Lower leg skin (tissue), 4 donors: ENCODE data around the gene CYREN. TPM values are rescaled to one million over a fixed set of nuclear protein-coding genes. Genes with fewer than 3 reads are reported as not detected.

Source experiments
- DNase-seq, 2 donors: peaks; one replicate each; pipeline ENCODE4 v3.0.0-alpha.2; 2019; ENCODE audit warnings: low spot score in 2 of 2
- H3K4me3 ChIP-seq: fragments of 200-600 bp; sonication (generic); 2 replicates; pipeline ENCODE4 v1.5.1; 2017; ENCODE audit warnings: mild to moderate bottlenecking, low read depth; ENCODE audit not compliant: poor library complexity, severe bottlenecking
- POLR2A ChIP-seq, 2 donors: fragments of 450-650 bp; IDR thresholded peaks; one replicate each; pipeline ENCODE4 v1.6.1; 2016 to 2017; ENCODE audit warnings: antibody characterized with exemption in 2 of 2, mild to moderate bottlenecking in 1 of 2, moderate library complexity in 1 of 2
- WGBS, 2 donors: methylation state at CpG; one replicate each; pipeline ENCODE4 v1.1.5; 2018; 5-methylcytosine and 5-hydroxymethylcytosine counted together
- intact Hi-C: fragments of 100-400 bp; cut with DNase I; formaldehyde crosslinking; loops from one replicate; pipeline ENCODE4 v1.15.0; 2023; ENCODE audit warnings: low total_unique reads
- total RNA-seq, 4 donors: library from RNA; depleted of rRNA; stranded (reverse); fragments of >200 nt; gene quantifications; one replicate each; pipeline ENCODE4 v1.1.0, GENCODE V29; 2016
- TF ChIP-seq, protein P1 (sequence below), 3 donors: fragments of 450-650 bp; IDR thresholded peaks; one replicate each; pipeline ENCODE4 v1.5.1; 2016; ENCODE audit warnings: antibody characterized with exemption in 3 of 3, mild to moderate bottlenecking in 3 of 3, moderate library complexity in 2 of 3

Gene CYREN
- total RNA-seq, 4 donors from 2014 or later = 26.1 to 42.2 (median 30.5) TPM

- intact Hi-C loops = no loop called here
- no peak for TF ChIP-seq POLR2A (IDR thresholded peaks at IDR 0.05)
- TF ChIP-seq, protein P1, sequence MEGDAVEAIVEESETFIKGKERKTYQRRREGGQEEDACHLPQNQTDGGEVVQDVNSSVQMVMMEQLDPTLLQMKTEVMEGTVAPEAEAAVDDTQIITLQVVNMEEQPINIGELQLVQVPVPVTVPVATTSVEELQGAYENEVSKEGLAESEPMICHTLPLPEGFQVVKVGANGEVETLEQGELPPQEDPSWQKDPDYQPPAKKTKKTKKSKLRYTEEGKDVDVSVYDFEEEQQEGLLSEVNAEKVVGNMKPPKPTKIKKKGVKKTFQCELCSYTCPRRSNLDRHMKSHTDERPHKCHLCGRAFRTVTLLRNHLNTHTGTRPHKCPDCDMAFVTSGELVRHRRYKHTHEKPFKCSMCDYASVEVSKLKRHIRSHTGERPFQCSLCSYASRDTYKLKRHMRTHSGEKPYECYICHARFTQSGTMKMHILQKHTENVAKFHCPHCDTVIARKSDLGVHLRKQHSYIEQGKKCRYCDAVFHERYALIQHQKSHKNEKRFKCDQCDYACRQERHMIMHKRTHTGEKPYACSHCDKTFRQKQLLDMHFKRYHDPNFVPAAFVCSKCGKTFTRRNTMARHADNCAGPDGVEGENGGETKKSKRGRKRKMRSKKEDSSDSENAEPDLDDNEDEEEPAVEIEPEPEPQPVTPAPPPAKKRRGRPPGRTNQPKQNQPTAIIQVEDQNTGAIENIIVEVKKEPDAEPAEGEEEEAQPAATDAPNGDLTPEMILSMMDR (IDR thresholded peaks at IDR 0.05) = no peak
- peak overlapping the region; percentile 90 for H3K4me3 ChIP-seq
- WGBS, 2 donors = 0% methylated on average over 16 to 17 of the region's 17 CpGs
- no peak for DNase-seq
Measured at GRCh38 chr7:135169964-135170273, 588 bp downstream of the CYREN start.

DNA sequence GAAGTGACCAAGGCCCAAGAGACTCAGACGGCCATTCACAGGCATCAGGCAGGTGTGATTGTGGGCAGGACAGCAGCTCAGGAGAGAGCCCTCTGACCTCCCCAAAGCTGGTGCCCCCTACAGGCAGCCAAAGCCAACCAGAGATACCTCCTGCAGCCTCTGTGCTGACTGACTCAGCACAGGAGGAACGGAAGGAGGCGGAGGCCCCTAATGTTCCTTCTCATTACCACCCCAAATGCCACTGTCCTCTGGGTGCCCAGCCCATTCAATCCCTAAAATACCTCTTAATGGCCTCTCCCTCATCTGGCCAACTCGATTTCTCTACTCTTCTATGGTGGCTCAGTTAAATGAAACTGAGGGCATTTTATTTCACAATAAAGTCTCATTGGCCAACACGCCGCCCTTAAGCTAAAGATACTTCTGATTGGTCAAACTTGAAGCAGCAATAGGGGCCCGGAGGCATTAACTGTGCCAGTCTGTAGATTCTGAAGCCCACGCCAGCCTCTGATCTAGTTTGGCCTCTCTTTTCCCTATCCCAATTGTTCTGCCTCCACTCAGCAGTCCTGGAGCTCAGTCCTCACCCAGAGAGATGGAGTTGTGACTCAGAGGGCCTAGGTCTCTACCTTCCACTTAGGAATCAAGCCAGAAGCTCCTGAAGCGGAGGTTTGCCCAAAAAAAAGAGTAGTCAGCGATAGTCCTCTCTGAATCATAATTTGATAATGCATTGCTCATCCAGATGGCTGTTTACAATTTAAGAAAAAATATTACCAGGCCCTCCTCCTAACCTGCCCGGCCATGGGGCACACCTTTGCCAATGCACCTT is 1.2 kb downstream of the CYREN start:
- 50 to 57% methylated on average over 11 of the region's 11 CpGs for WGBS, 2 donors
- intact Hi-C loops = no loop called here
- no peak for TF ChIP-seq POLR2A (IDR thresholded peaks at IDR 0.05)
- TF ChIP-seq, protein P1 (IDR thresholded peaks at IDR 0.05) = no peak
- peak overlapping the region; percentile 90 for H3K4me3 ChIP-seq
- DNase-seq = peak in 1 of 2 donors; percentile 82

DNA sequence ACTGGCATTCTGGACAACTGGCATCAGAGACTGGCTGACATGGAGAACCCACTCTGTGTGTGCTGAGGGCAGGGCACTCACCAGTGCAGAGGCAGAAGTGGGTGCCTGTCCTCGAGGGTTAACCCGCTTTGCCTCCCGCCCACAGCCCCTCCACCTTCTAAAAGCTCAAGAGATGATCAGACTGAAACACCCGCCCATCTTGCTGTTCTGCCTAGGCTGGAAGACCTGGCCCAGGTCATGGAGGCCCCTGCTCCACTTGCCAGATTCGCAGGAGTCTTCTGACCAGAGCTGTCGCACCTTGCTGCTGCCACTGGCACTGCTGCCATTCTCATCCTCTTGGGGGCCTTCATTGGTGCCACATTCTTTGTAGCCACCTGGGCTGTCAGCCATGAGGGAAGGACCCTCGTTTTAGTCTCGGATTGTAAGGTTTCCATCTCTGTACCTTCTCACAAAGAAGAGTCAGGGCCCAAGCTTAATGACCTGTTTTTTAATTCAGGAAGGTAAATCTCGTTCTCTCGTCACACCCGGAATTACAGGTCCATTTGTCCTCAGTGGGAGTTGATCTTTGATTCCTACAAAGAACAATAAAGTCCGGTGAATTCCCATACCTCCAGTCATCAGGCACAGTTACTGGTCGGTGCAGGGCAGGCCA is 1.9 kb downstream of the CYREN start:
- intact Hi-C loops = no loop called here
- TF ChIP-seq, protein P1 (IDR thresholded peaks at IDR 0.05) = no peak
- TF ChIP-seq POLR2A (IDR thresholded peaks at IDR 0.05) = no peak
- H3K4me3 ChIP-seq = no peak overlapping the region
- DNase-seq = peak in 1 of 2 donors; percentile 67
- 88 to 93% methylated on average over 13 of the region's 13 CpGs for WGBS, 2 donors

DNA sequence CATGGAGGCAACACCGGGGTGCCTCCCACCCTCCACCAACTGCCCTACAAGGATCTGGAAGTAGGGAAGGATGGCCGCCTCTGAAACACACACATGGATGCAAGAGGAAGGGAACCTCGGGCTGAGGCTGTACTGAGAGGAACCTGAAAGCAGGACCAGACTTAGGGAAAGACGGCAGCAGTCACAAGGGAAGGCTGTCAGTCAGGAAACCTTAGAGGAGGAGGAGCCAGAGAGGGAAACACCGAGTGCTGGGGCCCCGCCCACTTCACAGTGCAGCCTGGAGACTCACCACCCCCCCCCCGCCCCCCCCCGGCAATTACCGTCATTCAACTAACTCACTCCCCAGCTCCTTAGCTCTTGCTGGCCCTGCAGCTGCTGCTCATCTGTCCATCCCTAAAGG is 2.5 kb downstream of the CYREN start:
- no peak overlapping the region for H3K4me3 ChIP-seq
- intact Hi-C loops = no loop called here
- 40 to 63% methylated on average over 6 to 7 of the region's 9 CpGs for WGBS, 2 donors
- TF ChIP-seq, protein P1 (IDR thresholded peaks at IDR 0.05) = no peak
- no peak for TF ChIP-seq POLR2A (IDR thresholded peaks at IDR 0.05)
- DNase-seq = peak in 1 of 2 donors; percentile 86

- 78 to 82% methylated on average over 12 of the region's 12 CpGs for WGBS, 2 donors
Measured at GRCh38 chr7:135167365-135167917, 3.1 kb downstream of the CYREN start.

More at GRCh38 chr7:135167365-135167917, 3.1 kb downstream of the CYREN start:
- intact Hi-C loops = no loop called here
- no peak for DNase-seq
- no peak for TF ChIP-seq POLR2A (IDR thresholded peaks at IDR 0.05)
- TF ChIP-seq, protein P1 (IDR thresholded peaks at IDR 0.05) = no peak
- no peak overlapping the region for H3K4me3 ChIP-seq
